Neural crest cell (in vitro differentiated cells): ENCODE results near the gene PPARGC1A. TPM values are rescaled to one million over a fixed set of nuclear protein-coding genes. Genes with fewer than 3 reads are reported as not detected.

Experiments
- DNase-seq: peaks from one replicate; pipeline ENCODE4 v3.0.0; 2021; ENCODE audit warnings: low read depth, mixed read lengths, low spot score
- H3K27ac Mint-ChIP-seq: one replicate; pipeline ENCODE4 v1.8.0; 2021; ENCODE audit warnings: mild to moderate bottlenecking, mixed read lengths; ENCODE audit not compliant: unreplicated experiment
- H3K27me3 Mint-ChIP-seq: 2 replicates; pipeline ENCODE4 v1.8.0; 2021; ENCODE audit warnings: low read depth, mild to moderate bottlenecking, mixed read lengths
- H3K36me3 Mint-ChIP-seq: 2 replicates; pipeline ENCODE4 v1.8.0; 2021; ENCODE audit warnings: low read depth, mild to moderate bottlenecking, mixed read lengths
- H3K4me1 Mint-ChIP-seq: 2 replicates; pipeline ENCODE4 v1.8.0; 2021; ENCODE audit warnings: mixed read lengths
- H3K4me3 Mint-ChIP-seq: one replicate; pipeline ENCODE4 v1.8.0; 2021; ENCODE audit warnings: mild to moderate bottlenecking, mixed read lengths
- H3K9me3 Mint-ChIP-seq: 2 replicates; pipeline ENCODE4 v1.8.0; 2021; ENCODE audit warnings: mixed read lengths
- CTCF ChIP-seq: fragments of 200-600 bp; sonication (generic); conservative IDR thresholded peaks from 2 replicates; pipeline ENCODE4 v1.5.0; 2021; ENCODE audit warnings: antibody characterized with exemption, mild to moderate bottlenecking
- total RNA-seq: library from RNA; stranded (reverse); gene quantifications from 2 replicates; pipeline ENCODE4 v1.2.1, GENCODE V29; 2021

The PPARGC1A gene
- total RNA-seq, 1 donor from 2014 or later = 2.8 TPM

GRCh38 chr4:23828779-23829178 is 61.1 kb downstream of the PPARGC1A start:
- Mint-ChIP-seq H3K9me3 (no peaks in the 10 kb centered on the region), H3K27me3 (no peaks in the 10 kb centered on the region), H3K27ac (no peak overlapping the region), H3K4me1 (no peaks in the 10 kb centered on the region), H3K4me3 (no peak overlapping the region), H3K36me3 (no peaks in the 10 kb centered on the region)
- DNase-seq = no peak
- TF ChIP-seq CTCF = no peak

- Mint-ChIP-seq H3K36me3 (no peaks in the 10 kb centered on the region), H3K27me3 (no peaks in the 10 kb centered on the region), H3K4me1 (no peaks in the 10 kb centered on the region), H3K9me3 (no peaks in the 10 kb centered on the region), H3K4me3 (no peak overlapping the region), H3K27ac (no peak overlapping the region)
- no peak for TF ChIP-seq CTCF
- no peak for DNase-seq
Measured at GRCh38 chr4:23828020-23828715, 61.7 kb downstream of the PPARGC1A start.

GRCh38 chr4:23822181-23822580 is 67.7 kb downstream of the PPARGC1A start:
- Mint-ChIP-seq H3K27me3 (no peaks in the 10 kb centered on the region), H3K27ac (no peak overlapping the region), H3K4me3 (no peak overlapping the region), H3K4me1 (peaks cover 12% of the 10 kb centered on the region), H3K9me3 (no peaks in the 10 kb centered on the region), H3K36me3 (no peaks in the 10 kb centered on the region)
- no peak for TF ChIP-seq CTCF
- no peak for DNase-seq

GRCh38 chr4:23819041-23819511 is 70.8 kb downstream of the PPARGC1A start:
- H3K36me3 Mint-ChIP-seq = no peaks in the 10 kb centered on the region
- no peak overlapping the region for H3K4me3 Mint-ChIP-seq
- no peak for TF ChIP-seq CTCF
- H3K27me3 Mint-ChIP-seq = no peaks in the 10 kb centered on the region
- peaks cover 31% of the 10 kb centered on the region for H3K4me1 Mint-ChIP-seq
- no peaks in the 10 kb centered on the region for H3K9me3 Mint-ChIP-seq
- no peak for DNase-seq
- H3K27ac Mint-ChIP-seq = no peak overlapping the region

- Mint-ChIP-seq H3K27ac (no peak overlapping the region), H3K4me3 (no peak overlapping the region), H3K4me1 (peaks cover 31% of the 10 kb centered on the region), H3K36me3 (no peaks in the 10 kb centered on the region), H3K27me3 (no peaks in the 10 kb centered on the region), H3K9me3 (peaks cover 5% of the 10 kb centered on the region)
- DNase-seq = no peak
- TF ChIP-seq CTCF = no peak
Measured at GRCh38 chr4:23818097-23818885, 71.6 kb downstream of the PPARGC1A start.
